GM06990 (cell line): ENCODE data around the gene MZF1.

ENCODE experiments used
- DNase-seq: peaks from one replicate; pipeline ENCODE4 v3.0.0-alpha.2; 2011; ENCODE audit not compliant: insufficient read length; ENCODE audit errors: extremely low read depth
- H3K27me3 ChIP-seq: replicated peaks from 2 replicates; pipeline ENCODE4 v1.6.0; 2011; ENCODE audit warnings: low read length; ENCODE audit not compliant: control insufficient read depth, insufficient read depth
- H3K36me3 ChIP-seq: 2 replicates; pipeline ENCODE4 v1.5.1; 2011; ENCODE audit warnings: low read length; ENCODE audit not compliant: control insufficient read depth, insufficient read depth
- H3K4me3 ChIP-seq: replicated peaks from 2 replicates; pipeline ENCODE4 v1.5.1; 2011; ENCODE audit warnings: low read depth, mild to moderate bottlenecking, control low read depth, low read length
- TF ChIP-seq, protein P1 (sequence below): IDR thresholded peaks from 2 replicates; pipeline ENCODE4 v1.5.1; 2011; ENCODE audit warnings: low read length, control low read depth, mild to moderate bottlenecking, inconsistent platforms; ENCODE audit not compliant: insufficient read depth, poor library complexity, severe bottlenecking

MZF1 gene

DNA sequence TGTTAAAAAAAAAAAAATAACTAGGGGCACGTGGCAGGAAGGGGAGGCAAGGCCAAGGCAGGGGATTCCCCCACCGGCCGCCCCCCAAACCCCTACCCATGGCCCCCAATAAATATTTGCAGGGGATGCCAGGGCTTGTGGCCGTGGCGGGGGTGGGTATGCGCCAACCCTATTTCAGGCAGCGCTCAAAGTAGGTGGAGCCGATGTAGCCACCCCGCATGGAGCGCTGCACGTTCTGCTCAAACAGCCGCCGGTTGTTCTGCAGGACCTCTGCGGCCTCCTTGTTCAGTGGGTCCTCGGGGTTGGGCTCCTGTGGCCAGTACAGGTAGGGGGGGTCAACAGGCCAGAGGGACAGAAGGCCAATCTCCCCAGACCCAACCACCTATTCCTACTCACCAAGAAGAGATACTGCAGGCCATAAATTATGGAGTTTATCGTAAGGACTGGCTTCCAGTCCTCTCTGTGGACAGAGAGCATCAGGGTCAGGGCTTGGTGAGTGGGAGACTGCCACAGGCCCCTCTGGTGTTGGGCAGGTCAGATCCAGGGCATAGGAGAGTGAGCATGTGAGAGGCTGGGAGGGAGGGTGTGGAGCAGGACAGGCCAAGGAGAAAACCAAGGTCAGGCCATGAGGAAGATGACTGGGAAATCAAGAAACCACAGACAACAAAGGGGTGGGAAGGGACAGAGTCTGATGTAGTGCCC, 17.1 kb downstream of the MZF1 start:
- H3K4me3 ChIP-seq: peak overlapping the region; percentile 94
- TF ChIP-seq, protein P1, sequence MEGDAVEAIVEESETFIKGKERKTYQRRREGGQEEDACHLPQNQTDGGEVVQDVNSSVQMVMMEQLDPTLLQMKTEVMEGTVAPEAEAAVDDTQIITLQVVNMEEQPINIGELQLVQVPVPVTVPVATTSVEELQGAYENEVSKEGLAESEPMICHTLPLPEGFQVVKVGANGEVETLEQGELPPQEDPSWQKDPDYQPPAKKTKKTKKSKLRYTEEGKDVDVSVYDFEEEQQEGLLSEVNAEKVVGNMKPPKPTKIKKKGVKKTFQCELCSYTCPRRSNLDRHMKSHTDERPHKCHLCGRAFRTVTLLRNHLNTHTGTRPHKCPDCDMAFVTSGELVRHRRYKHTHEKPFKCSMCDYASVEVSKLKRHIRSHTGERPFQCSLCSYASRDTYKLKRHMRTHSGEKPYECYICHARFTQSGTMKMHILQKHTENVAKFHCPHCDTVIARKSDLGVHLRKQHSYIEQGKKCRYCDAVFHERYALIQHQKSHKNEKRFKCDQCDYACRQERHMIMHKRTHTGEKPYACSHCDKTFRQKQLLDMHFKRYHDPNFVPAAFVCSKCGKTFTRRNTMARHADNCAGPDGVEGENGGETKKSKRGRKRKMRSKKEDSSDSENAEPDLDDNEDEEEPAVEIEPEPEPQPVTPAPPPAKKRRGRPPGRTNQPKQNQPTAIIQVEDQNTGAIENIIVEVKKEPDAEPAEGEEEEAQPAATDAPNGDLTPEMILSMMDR: no peak
- no peak for DNase-seq
- peaks cover 15% of the 10 kb centered on the region for H3K36me3 ChIP-seq
- H3K27me3 ChIP-seq: no peaks in the 10 kb centered on the region

DNA sequence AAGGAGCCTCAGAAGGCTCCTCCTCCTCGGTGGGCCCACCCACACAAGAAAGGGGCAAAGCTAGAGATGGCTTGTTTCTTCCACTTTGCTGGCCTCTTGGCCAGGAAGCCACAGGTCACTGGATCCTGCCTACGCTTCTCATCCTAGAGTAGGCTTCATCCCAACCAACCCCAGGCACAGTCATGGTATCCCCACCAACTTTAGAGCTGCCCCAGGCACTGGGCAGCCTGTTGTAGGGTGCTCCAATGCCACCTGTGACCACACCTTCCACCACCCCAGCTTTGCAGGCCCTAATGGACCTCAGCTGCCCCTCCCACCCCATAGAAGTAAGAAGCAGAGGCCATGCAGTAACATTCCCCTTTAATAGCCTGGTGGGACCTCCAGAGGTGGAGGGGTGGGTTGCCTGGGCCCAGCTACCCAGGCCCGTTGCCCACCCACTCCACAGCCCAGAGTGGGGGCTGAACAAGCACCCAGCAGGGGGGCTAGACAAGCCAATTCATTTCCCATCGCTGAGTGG, 17.7 kb downstream of the MZF1 start:
- Histone ChIP-seq H3K4me3 (peak overlapping the region; percentile 95), H3K36me3 (peaks cover 21% of the 10 kb centered on the region), H3K27me3 (no peaks in the 10 kb centered on the region)
- DNase-seq: no peak
- TF ChIP-seq, protein P1: no peak

DNA sequence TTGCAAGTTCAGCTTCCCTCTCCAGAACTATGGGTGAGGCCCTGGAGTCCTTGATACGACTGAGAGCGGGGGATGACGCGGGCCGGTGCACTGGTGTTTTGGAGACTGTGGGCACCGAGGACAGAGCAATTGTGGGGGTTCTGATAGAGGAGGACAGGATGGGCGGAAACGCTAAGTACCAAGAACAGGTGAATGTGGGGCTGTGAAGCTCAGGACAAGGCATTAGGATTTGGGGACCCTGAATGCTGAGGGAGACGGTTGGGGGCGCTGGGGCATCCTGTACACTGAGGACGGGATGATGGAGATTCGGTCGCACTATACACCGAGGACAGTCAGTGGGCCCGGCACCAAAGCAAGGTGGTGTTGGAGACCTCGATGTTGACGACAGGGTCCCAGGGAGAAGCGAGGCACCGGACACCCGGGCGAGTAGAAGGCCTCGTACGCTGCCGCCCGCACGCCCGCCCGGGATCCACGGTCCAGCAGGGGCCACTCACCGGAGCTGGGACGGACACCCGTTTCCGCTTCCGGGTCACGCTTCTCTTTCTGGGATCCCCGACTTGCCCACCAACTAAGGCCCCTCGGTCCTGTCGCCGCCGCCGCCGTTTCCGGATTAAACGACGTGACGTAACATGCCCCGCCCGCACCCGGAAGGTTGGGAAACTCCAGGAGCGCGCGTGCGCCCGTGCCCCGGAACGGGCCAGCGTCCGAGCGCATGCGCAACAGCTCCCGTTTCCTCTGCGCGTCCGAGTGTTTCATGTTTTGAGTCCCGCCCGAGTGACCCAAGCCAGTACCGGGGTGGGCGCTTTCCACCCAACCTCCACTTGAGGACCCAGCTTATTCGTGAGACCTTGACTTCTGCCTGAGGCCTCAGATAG, 18.4 kb downstream of the MZF1 start, which contains the start of gene CHMP2A:
CHMP2A (minus strand) TSS at position 612 of the 875 bp plus-strand sequence. CDS start 893 bp downstream, outside the sequence.
- H3K36me3 ChIP-seq: peaks cover 27% of the 10 kb centered on the region
- no peaks in the 10 kb centered on the region for H3K27me3 ChIP-seq
- peak within 1 kb of the TSS; percentile 95 for H3K4me3 ChIP-seq
- peak; percentile 97 for DNase-seq
- TF ChIP-seq, protein P1: no peak

DNA sequence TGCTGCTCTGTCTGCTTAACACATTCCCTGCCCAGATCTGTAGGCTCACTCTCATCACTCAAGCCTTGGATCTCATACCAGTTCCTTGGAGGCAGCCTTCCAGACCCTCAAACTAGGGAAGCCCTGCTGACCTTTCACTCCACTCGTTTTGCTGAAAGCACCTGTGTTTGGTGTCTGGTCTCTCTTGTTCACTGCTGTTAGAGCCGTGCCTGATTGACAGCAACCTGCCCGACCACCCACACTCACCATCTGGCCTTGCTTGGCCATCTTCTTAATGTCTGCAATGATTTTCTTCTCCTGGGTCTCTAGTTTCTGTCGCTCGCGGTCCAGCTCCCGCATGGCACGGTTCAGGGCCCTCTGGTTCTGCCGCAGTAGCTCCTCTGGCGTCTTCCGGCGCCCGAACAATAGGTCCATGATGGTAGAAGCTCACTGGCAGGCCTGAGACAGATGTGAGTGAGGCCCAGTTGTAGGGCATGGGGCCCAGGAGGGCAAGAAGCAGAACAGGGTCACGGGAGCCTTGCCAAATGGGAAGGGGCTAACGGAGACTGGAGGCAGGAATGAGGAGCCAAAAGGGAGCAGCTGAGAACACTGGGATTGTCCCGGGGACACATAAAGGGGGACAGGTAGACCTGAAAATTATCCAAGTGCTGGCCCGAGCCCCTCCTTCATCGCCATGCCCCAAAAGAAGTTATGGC, 19.2 kb downstream of the MZF1 start:
- DNase-seq: no peak
- H3K36me3 ChIP-seq: peaks cover 35% of the 10 kb centered on the region
- TF ChIP-seq, protein P1: no peak
- H3K4me3 ChIP-seq: peak overlapping the region; percentile 95
- no peaks in the 10 kb centered on the region for H3K27me3 ChIP-seq

DNA sequence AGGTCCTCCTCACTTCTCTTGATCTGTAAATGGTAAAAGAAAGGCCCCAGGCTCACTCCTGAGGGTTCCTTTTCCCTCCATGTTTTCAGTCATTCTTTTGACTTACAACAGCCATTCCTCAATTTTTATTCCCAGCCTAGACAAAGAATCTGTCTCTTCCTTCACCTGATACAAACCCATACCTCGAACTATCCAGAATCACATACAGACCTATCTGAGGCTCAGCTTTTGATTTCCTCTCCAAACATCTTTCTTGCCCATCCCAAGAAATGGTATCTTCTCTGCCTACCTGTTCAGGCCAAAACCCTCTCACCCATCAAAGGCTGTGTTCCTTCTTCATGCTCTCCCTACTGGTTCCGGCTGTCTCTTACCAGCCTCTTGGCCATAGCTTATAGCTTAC, 20.5 kb downstream of the MZF1 start:
- TF ChIP-seq, protein P1: no peak
- DNase-seq: no peak
- H3K36me3 ChIP-seq: peaks cover 47% of the 10 kb centered on the region
- H3K27me3 ChIP-seq: no peaks in the 10 kb centered on the region
- H3K4me3 ChIP-seq: no peak overlapping the region
